ENCODE results near the gene PTK7. TPM values are rescaled to one million over a fixed set of nuclear protein-coding genes. Genes with fewer than 3 reads are reported as not detected.

The PTK7 gene
- total RNA-seq, 2 experiments from 2014 or later: 1.2 to 1.6 TPM

DNA sequence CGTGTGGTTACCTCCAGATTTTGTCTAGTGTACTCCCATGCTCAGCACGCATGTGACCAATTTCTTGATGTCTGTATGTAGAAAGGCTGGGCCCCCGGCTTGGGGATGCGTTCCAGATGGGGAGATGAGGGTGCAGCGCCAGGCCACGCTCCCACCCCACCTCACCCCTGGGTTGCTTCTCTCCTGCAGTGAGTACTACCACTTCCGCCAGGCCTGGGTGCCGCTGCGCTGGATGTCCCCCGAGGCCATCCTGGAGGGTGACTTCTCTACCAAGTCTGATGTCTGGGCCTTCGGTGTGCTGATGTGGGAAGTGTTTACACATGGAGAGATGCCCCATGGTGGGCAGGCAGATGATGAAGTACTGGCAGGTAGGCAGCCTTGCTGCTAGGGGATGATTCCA lies 83.5 kb downstream of the PTK7 start:
- ChIA-PET POLR2A (interaction anchor here (0.6 kb wide), 1 partner anchor 12 kb away, joined by 3 read pairs; no protein-coding TSS in a partner anchor), CTCF (no interaction called here)
- H3K36me3 Mint-ChIP-seq (ENCODE audit: low read depth): no peaks in the 10 kb centered on the region
- Histone ChIP-seq H3K27ac (ENCODE audit: low read depth in 1 of 2, low read length in 2 of 2) (no peak overlapping the region), H3K4me3 (ENCODE audit: low read length) (no peak overlapping the region), H3K4me1 (ENCODE audit: insufficient read depth, low read length) (no peaks in the 10 kb centered on the region), H3K36me3 (ENCODE audit: insufficient read depth, low read length) (no peaks in the 10 kb centered on the region), H3K9me3 (ENCODE audit: control insufficient read depth in 1 of 2, insufficient read depth in 1 of 2, low read length in 2 of 2) (no peaks in the 10 kb centered on the region), H3K27me3 (ENCODE audit: control insufficient read depth in 1 of 2, insufficient read depth in 2 of 2, low read length in 2 of 2) (no peaks in the 10 kb centered on the region)
- no peaks in the 10 kb centered on the region for H3K27me3 Mint-ChIP-seq
- H3K4me1 Mint-ChIP-seq (ENCODE audit: low read depth): no peaks in the 10 kb centered on the region
- DNase-seq (no peak), ATAC-seq (ENCODE audit: poor library complexity) (no peak)
- no peaks in the 10 kb centered on the region for H3K9me3 Mint-ChIP-seq
- intact Hi-C loops (cut with DNase I, micrococcal nuclease): no loop called here
- TF ChIP-seq, protein P1, sequence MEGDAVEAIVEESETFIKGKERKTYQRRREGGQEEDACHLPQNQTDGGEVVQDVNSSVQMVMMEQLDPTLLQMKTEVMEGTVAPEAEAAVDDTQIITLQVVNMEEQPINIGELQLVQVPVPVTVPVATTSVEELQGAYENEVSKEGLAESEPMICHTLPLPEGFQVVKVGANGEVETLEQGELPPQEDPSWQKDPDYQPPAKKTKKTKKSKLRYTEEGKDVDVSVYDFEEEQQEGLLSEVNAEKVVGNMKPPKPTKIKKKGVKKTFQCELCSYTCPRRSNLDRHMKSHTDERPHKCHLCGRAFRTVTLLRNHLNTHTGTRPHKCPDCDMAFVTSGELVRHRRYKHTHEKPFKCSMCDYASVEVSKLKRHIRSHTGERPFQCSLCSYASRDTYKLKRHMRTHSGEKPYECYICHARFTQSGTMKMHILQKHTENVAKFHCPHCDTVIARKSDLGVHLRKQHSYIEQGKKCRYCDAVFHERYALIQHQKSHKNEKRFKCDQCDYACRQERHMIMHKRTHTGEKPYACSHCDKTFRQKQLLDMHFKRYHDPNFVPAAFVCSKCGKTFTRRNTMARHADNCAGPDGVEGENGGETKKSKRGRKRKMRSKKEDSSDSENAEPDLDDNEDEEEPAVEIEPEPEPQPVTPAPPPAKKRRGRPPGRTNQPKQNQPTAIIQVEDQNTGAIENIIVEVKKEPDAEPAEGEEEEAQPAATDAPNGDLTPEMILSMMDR (IDR thresholded peaks at IDR 0.05): no peak
- no peak overlapping the region for H3K27ac Mint-ChIP-seq
- H3K4me3 Mint-ChIP-seq: no peak overlapping the region

DNA sequence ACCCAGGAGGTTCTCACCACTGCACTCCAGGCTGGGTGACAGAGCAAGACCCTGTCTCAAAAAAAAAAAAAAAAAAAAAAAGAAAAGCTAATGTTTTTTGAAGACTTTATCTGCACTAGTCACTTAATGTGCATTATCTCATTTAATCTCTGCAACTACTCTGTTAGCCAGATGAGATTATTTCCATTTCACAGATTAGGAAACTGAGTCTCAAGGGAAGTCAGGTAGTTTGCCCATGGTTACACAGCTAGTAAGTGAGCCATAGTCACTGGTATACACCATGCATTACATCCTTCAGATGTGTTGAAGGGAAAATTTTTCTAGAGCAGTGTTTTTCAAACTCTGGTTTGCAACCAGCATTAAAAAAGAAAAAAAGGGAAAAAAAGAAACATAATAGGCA lies 87.8 kb downstream of the PTK7 start:
- no peaks in the 10 kb centered on the region for H3K9me3 Mint-ChIP-seq
- TF ChIP-seq, protein P1 (IDR thresholded peaks at IDR 0.05): no peak
- no peaks in the 10 kb centered on the region for H3K4me1 ChIP-seq (ENCODE audit: insufficient read depth, low read length)
- intact Hi-C loops (cut with DNase I, micrococcal nuclease): no loop called here
- ATAC-seq (ENCODE audit: poor library complexity) (no peak), DNase-seq (no peak)
- H3K36me3 ChIP-seq (ENCODE audit: insufficient read depth, low read length): no peaks in the 10 kb centered on the region
- no peak overlapping the region for H3K27ac ChIP-seq (ENCODE audit: low read depth in 1 of 2, low read length in 2 of 2)
- no peaks in the 10 kb centered on the region for H3K36me3 Mint-ChIP-seq (ENCODE audit: low read depth)
- H3K4me1 Mint-ChIP-seq (ENCODE audit: low read depth): no peaks in the 10 kb centered on the region
- ChIA-PET POLR2A (no interaction called here), CTCF (no interaction called here)
- H3K27me3 ChIP-seq (ENCODE audit: control insufficient read depth in 1 of 2, insufficient read depth in 2 of 2, low read length in 2 of 2): no peaks in the 10 kb centered on the region
- H3K27ac Mint-ChIP-seq: no peak overlapping the region
- H3K9me3 ChIP-seq (ENCODE audit: control insufficient read depth in 1 of 2, insufficient read depth in 1 of 2, low read length in 2 of 2): no peaks in the 10 kb centered on the region
- no peaks in the 10 kb centered on the region for H3K27me3 Mint-ChIP-seq
- H3K4me3 ChIP-seq (ENCODE audit: low read length): no peak overlapping the region
- no peak overlapping the region for H3K4me3 Mint-ChIP-seq

DNA sequence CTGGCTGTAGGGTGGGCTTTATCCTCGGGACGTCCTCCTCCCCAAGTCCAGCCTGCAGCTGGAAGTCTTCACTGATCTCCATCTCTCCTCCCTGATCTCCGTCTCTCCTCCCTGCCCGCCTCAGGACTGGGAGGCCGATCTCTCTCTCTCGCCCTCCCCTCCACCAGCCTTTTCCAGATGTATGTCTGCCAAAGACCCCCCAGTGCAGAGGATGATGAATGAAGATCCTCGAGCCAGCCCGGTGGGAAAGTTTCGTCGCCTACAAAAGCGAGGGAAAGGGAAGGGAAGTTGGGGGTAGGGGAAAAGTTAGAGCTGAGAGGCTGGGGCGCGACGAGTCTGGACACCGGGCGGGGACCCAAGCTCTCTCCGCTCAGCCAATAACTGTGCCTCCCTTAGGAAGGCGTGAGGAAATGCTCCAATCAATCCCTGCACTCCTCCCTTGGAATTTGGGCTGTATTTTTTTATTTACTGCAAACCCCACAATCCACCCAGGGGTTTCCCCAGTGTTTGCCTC lies 94.4 kb downstream of the PTK7 start:
- intact Hi-C loops (cut with DNase I, micrococcal nuclease): loop anchor here (2.0 to 10.0 kb wide), 7 partner anchors 52 to 1118 kb away; partner anchors contain the start of genes BICRAL (in 1 of the 2), KLC4 (in 1 of the 2), KLHDC3 (in 1 of the 2) and MEA1 (in 1 of the 2)
- ATAC-seq (ENCODE audit: poor library complexity): no peak

More for the DNA sequence above, 94.4 kb downstream of the PTK7 start:
- H3K27ac Mint-ChIP-seq: peak overlapping the region; percentile 81
- Histone ChIP-seq H3K27ac (ENCODE audit: low read depth in 1 of 2, low read length in 2 of 2) (peak overlapping the region; percentile 19 to 46), H3K4me3 (ENCODE audit: low read length) (peak overlapping the region; percentile 60), H3K9me3 (ENCODE audit: control insufficient read depth in 1 of 2, insufficient read depth in 1 of 2, low read length in 2 of 2) (no peaks in the 10 kb centered on the region), H3K4me1 (ENCODE audit: insufficient read depth, low read length) (peaks cover 41% of the 10 kb centered on the region), H3K36me3 (ENCODE audit: insufficient read depth, low read length) (peaks cover 8% of the 10 kb centered on the region), H3K27me3 (ENCODE audit: control insufficient read depth in 1 of 2, insufficient read depth in 2 of 2, low read length in 2 of 2) (no peaks in the 10 kb centered on the region)
- peak overlapping the region; percentile 89 for H3K4me3 Mint-ChIP-seq
- ChIA-PET POLR2A (interaction anchor here (0.7 to 1.0 kb wide), 2 partner anchors 13 to 241 kb away, joined by 4 read pairs; partner anchors contain the start of gene CNPY3), CTCF (interaction anchor here (1.3 to 1.4 kb wide), 2 partner anchors 10 to 76 kb away, joined by 3 to 5 read pairs; no protein-coding TSS in a partner anchor)
- H3K27me3 Mint-ChIP-seq: no peaks in the 10 kb centered on the region
- no peaks in the 10 kb centered on the region for H3K9me3 Mint-ChIP-seq
- H3K36me3 Mint-ChIP-seq (ENCODE audit: low read depth): peaks cover 22% of the 10 kb centered on the region
- peaks cover 42% of the 10 kb centered on the region for H3K4me1 Mint-ChIP-seq (ENCODE audit: low read depth)
- DNase-seq: no peak
- TF ChIP-seq, protein P1 (IDR thresholded peaks at IDR 0.05): no peak
